ENCODE data around the gene CASP8AP2.
"Not testable (repeated sequence)": the region's sequence is repeated elsewhere in the genome, so short reads cannot be mapped to it uniquely, and the experiment has no call there.

The CASP8AP2 gene

GRCh38 chr6:89829472-89830169 is at the start of gene CASP8AP2:
Gene CASP8AP2, plus strand, starts transcription at chr6:89829880.
- DNase-seq (ENCODE audit: extremely low read depth in 1 of 2, low read depth in 1 of 2) = peak; percentile 86 to 88

- DNase-seq (ENCODE audit: extremely low read depth in 1 of 2, low read depth in 1 of 2) = no peak
These were observed 48.3 kb upstream of the CASP8AP2 start for GRCh38 chr6:89781070-89782034.

DNA sequence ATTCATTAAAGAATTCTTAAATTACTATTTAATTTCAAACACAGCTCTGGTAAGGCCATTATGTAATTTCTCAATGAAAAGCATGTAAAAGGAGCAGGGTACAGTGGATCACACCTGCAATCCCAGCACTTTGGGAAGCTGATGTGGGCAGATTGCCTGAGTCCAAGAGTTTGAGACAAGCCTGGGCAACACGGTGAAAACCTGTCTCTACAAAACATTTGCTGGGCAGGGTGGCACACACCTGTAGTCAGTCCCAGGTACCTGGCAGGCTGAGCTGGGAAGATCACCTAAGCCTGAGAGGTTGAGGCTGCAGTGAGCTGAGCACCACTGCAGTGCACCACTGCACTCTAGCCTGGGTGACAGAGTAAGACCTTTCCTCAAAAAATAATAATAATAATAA is 47.5 kb upstream of the CASP8AP2 start:
- DNase-seq (ENCODE audit: extremely low read depth in 1 of 2, low read depth in 1 of 2) = no peak

GRCh38 chr6:89783293-89783692 is 46.4 kb upstream of the CASP8AP2 start:
- not testable (repeated sequence) for DNase-seq (ENCODE audit: extremely low read depth in 1 of 2, low read depth in 1 of 2)

GRCh38 chr6:89784838-89785237 is 44.8 kb upstream of the CASP8AP2 start:
- DNase-seq (ENCODE audit: extremely low read depth in 1 of 2, low read depth in 1 of 2) = no peak

GRCh38 chr6:89786970-89787369 is 42.7 kb upstream of the CASP8AP2 start:
- DNase-seq (ENCODE audit: extremely low read depth in 1 of 2, low read depth in 1 of 2) = no peak

GRCh38 chr6:89787660-89788328 is 41.9 kb upstream of the CASP8AP2 start:
- no peak for DNase-seq (ENCODE audit: extremely low read depth in 1 of 2, low read depth in 1 of 2)

DNA sequence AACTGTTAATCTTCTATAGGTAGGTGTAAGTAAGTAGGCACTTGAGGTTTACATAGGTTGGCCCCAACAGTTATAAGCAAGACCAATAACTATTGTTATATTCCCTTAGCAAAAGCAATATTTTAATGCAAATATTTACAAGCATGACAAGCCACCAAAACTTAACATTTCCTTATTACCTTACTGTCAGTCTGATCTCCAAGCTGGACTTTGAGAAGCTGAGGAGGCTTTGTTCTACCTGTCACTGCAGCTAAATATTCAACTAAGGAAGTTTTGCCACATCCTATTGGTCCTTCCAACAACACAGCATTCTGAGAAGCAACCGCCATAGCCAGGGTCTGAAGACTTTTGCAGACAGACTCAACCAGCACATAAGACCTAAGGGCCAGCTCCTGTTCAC is 39.7 kb upstream of the CASP8AP2 start:
- DNase-seq (ENCODE audit: extremely low read depth in 1 of 2, low read depth in 1 of 2) = no peak

- no peak for DNase-seq (ENCODE audit: extremely low read depth in 1 of 2, low read depth in 1 of 2)
These were observed 39.3 kb upstream of the CASP8AP2 start for GRCh38 chr6:89790403-89790802.

GRCh38 chr6:89792881-89793280 is 36.8 kb upstream of the CASP8AP2 start:
- DNase-seq (ENCODE audit: extremely low read depth in 1 of 2, low read depth in 1 of 2) = no peak

- DNase-seq (ENCODE audit: extremely low read depth in 1 of 2, low read depth in 1 of 2) = no peak
These were observed 36.1 kb upstream of the CASP8AP2 start for GRCh38 chr6:89793586-89793985.

DNA sequence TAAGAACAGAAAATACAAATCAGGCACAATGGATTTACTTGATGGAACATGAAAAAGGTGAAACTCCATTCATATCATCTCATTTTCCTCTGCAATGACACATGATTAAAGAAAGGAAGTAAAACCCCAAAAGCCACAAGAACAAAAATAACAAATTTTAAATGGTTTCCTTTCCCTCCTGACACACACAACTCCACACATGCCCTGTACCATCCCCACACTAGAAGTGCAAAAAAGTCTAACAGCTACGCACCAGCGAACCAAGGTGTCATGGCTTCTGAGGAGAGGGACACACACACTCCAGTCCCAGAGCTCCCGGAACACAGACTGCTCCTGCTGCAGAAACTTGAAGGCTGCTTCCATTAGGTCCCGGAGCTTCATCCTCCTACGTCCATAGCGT is 35.4 kb upstream of the CASP8AP2 start:
- DNase-seq (ENCODE audit: extremely low read depth in 1 of 2, low read depth in 1 of 2) = peak in 1 of 2 donors; percentile 9

GRCh38 chr6:89797317-89797716 is 32.4 kb upstream of the CASP8AP2 start:
- DNase-seq (ENCODE audit: extremely low read depth in 1 of 2, low read depth in 1 of 2) = no peak

DNA sequence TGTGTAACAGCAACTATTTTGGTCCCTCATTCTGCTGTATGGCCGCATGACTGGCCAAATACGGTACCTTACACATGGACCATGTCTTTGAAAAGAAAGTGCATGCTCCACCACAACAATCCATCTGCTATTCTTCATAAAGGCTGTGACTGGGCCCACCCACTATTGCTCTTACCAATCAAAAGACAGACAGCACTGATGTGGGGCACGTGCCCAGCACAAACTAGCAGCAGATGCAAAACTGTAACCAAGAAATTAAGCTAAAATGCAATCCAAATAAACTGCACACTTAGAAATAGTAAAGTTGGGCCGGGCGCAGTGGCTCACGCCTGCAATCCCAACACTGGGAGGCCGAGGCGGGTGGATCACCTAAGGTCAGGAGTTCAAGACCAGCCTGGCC is 30.6 kb upstream of the CASP8AP2 start:
- DNase-seq (ENCODE audit: extremely low read depth in 1 of 2, low read depth in 1 of 2) = no peak

GRCh38 chr6:89799756-89800155 is 29.9 kb upstream of the CASP8AP2 start:
- DNase-seq (ENCODE audit: extremely low read depth in 1 of 2, low read depth in 1 of 2) = no peak

GRCh38 chr6:89803271-89803670 is 26.4 kb upstream of the CASP8AP2 start:
- no peak for DNase-seq (ENCODE audit: extremely low read depth in 1 of 2, low read depth in 1 of 2)

DNA sequence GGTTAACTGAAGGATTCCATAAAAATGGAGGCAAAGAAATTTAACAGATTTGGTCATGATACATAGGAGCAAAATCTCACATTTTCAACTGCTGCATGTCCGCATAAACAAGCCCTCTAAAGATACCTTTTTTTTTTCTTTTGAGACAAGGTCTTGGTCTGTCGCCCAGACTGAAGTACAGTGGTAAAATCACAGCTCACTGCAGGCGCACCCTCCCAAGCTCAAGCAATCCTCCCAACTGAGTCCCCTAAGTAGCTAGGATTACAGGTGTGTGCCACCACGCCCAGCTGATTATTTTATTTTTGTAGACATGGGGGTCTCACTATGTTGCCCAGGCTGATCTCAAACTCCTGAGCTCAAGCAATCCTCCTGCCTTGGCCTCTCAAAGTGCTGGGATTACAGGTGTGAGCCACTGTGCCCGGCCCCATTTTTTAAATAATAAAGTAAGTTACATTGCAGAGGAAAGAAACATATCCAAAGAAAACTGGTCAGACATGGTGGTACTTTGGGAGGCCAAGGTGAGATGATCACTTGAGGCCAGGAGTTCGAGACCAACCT is 23.8 kb upstream of the CASP8AP2 start:
- no peak for DNase-seq (ENCODE audit: extremely low read depth in 1 of 2, low read depth in 1 of 2)

DNA sequence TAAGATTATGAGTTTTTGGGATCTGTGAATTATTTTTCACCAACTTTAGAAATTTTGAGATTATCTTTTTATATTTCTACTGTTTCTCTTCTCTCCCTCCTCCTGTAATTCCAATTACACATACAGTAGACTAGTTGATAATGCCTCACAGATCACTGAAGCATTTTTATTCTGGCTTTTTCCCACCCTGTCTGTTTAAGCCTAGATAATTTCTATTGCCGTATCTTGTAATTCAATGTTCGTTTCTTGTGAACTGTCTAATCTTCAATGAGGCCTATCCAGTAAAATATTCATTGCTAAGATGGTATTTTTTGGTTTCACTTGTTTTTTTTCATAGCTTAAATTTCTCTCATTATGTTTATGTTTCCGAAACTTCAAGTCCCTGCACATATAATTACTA is 22.1 kb upstream of the CASP8AP2 start:
- DNase-seq (ENCODE audit: extremely low read depth in 1 of 2, low read depth in 1 of 2) = no peak

GRCh38 chr6:89813422-89813821 is 16.3 kb upstream of the CASP8AP2 start:
- not testable (repeated sequence) for DNase-seq (ENCODE audit: extremely low read depth in 1 of 2, low read depth in 1 of 2)

- DNase-seq (ENCODE audit: extremely low read depth in 1 of 2, low read depth in 1 of 2) = no peak
These were observed 12.2 kb upstream of the CASP8AP2 start for GRCh38 chr6:89817481-89817880.

GRCh38 chr6:89818977-89819335 is 10.7 kb upstream of the CASP8AP2 start:
- DNase-seq (ENCODE audit: extremely low read depth in 1 of 2, low read depth in 1 of 2) = no peak

Measured in stimulated activated CD8-positive, alpha-beta memory T cell treated with anti-CD3 and anti-CD28 coated beads, Interleukin-7, amount 100 ng/mL, for 48 hours (primary cell).